ENCODE measurements around the gene TRAPPC14. TPM values are rescaled to one million over a fixed set of nuclear protein-coding genes. Genes with fewer than 3 reads are reported as not detected.

The TRAPPC14 gene
- total and polyA plus RNA-seq, 2 of the 13 experiments (the other 11 are each of a cell fraction or from before 2014, with no cell fraction given) = 4.7 to 9.6 TPM

DNA sequence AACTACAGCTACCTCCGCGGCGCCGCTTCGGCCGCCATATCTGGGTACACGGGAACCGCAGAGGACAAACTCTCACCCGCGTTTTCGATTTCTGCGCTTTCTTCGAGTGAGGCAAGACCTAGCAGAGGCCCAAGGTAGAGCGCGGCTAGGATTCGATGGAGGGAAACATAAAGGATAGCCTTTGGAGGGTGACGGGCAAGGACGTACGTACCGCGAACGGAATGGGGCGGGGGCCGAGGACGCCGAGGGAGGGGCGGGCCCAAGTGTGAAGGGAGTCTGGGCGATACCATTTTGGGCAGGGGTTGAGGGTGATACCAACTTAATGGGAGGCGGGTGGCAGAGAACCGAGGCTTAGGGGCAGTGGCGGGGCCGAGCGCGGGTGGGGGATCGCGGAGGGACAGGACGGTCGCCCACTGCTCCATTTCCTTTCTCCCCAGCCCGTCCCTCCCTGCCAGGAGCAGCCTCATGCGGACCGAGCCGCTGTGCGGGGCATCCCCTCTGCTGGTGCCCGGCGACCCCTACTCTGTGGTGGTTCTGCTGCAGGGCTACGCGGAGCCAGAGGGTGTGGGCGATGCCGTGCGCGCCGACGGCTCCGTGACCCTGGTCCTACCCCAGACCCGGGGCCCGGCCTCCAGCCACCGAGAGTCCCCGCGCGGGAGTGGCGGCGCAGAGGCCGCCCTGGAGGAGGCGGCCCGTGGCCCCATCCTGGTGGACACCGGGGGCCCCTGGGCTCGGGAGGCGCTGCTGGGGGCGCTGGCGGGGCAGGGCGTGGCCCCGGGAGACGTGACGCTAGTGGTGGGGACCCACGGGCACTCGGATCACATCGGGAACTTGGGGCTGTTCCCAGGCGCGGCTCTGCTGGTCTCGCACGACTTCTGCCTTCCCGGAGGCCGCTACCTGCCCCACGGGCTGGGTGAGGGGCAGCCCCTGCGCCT, 31.3 kb downstream of the TRAPPC14 start, which contains the start of gene MBLAC1 (continued):
- TF ChIP-seq, protein P1, sequence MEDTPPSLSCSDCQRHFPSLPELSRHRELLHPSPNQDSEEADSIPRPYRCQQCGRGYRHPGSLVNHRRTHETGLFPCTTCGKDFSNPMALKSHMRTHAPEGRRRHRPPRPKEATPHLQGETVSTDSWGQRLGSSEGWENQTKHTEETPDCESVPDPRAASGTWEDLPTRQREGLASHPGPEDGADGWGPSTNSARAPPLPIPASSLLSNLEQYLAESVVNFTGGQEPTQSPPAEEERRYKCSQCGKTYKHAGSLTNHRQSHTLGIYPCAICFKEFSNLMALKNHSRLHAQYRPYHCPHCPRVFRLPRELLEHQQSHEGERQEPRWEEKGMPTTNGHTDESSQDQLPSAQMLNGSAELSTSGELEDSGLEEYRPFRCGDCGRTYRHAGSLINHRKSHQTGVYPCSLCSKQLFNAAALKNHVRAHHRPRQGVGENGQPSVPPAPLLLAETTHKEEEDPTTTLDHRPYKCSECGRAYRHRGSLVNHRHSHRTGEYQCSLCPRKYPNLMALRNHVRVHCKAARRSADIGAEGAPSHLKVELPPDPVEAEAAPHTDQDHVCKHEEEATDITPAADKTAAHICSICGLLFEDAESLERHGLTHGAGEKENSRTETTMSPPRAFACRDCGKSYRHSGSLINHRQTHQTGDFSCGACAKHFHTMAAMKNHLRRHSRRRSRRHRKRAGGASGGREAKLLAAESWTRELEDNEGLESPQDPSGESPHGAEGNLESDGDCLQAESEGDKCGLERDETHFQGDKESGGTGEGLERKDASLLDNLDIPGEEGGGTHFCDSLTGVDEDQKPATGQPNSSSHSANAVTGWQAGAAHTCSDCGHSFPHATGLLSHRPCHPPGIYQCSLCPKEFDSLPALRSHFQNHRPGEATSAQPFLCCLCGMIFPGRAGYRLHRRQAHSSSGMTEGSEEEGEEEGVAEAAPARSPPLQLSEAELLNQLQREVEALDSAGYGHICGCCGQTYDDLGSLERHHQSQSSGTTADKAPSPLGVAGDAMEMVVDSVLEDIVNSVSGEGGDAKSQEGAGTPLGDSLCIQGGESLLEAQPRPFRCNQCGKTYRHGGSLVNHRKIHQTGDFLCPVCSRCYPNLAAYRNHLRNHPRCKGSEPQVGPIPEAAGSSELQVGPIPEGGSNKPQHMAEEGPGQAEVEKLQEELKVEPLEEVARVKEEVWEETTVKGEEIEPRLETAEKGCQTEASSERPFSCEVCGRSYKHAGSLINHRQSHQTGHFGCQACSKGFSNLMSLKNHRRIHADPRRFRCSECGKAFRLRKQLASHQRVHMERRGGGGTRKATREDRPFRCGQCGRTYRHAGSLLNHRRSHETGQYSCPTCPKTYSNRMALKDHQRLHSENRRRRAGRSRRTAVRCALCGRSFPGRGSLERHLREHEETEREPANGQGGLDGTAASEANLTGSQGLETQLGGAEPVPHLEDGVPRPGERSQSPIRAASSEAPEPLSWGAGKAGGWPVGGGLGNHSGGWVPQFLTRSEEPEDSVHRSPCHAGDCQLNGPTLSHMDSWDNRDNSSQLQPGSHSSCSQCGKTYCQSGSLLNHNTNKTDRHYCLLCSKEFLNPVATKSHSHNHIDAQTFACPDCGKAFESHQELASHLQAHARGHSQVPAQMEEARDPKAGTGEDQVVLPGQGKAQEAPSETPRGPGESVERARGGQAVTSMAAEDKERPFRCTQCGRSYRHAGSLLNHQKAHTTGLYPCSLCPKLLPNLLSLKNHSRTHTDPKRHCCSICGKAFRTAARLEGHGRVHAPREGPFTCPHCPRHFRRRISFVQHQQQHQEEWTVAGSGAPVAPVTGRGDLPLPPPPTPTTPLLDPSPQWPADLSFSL (CRISPR knock-in tag; IDR thresholded peaks at IDR 0.05) = no peak
- TF ChIP-seq TSC22D2 (CRISPR knock-in tag; IDR thresholded peaks at IDR 0.05; ENCODE audit: borderline replicate concordance) (0 out of 2 replicates have a peak, but pooled peaks have one; percentile 8), HOXA7 (CRISPR knock-in tag; IDR thresholded peaks at IDR 0.05) (no peak), RBM22 (optimal IDR thresholded peaks at IDR 0.05; ENCODE audit: low read length) (no peak), ZFX (CRISPR knock-in tag; IDR thresholded peaks at IDR 0.05; ENCODE audit: low read depth) (peak; percentile 73), XBP1 (CRISPR knock-in tag; IDR thresholded peaks at IDR 0.05) (no peak), NCOA2 (CRISPR knock-in tag; IDR thresholded peaks at IDR 0.05) (peak; percentile 20; the same call in 1 of the 2 replicates), HDAC6 (IDR thresholded peaks at IDR 0.05; ENCODE audit: low read depth, low read length) (no peak), PHF20 (CRISPR knock-in tag; IDR thresholded peaks at IDR 0.05) (peak; percentile 69; the same call in 1 of the 2 replicates), ZNF547 (CRISPR knock-in tag; IDR thresholded peaks at IDR 0.05) (0 out of 2 replicates have a peak, but pooled peaks have one; percentile 20), JUND (CRISPR knock-in tag; IDR thresholded peaks at IDR 0.05) (no peak), MIXL1 (CRISPR knock-in tag; IDR thresholded peaks at IDR 0.05) (0 out of 2 replicates have a peak, but pooled peaks have one; percentile 30)
- TF ChIP-seq, protein P2, sequence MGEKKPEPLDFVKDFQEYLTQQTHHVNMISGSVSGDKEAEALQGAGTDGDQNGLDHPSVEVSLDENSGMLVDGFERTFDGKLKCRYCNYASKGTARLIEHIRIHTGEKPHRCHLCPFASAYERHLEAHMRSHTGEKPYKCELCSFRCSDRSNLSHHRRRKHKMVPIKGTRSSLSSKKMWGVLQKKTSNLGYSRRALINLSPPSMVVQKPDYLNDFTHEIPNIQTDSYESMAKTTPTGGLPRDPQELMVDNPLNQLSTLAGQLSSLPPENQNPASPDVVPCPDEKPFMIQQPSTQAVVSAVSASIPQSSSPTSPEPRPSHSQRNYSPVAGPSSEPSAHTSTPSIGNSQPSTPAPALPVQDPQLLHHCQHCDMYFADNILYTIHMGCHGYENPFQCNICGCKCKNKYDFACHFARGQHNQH (CRISPR knock-in tag; IDR thresholded peaks at IDR 0.05) = no peak; the same call in 1 of the 2 replicates
- TF ChIP-seq, protein P3, sequence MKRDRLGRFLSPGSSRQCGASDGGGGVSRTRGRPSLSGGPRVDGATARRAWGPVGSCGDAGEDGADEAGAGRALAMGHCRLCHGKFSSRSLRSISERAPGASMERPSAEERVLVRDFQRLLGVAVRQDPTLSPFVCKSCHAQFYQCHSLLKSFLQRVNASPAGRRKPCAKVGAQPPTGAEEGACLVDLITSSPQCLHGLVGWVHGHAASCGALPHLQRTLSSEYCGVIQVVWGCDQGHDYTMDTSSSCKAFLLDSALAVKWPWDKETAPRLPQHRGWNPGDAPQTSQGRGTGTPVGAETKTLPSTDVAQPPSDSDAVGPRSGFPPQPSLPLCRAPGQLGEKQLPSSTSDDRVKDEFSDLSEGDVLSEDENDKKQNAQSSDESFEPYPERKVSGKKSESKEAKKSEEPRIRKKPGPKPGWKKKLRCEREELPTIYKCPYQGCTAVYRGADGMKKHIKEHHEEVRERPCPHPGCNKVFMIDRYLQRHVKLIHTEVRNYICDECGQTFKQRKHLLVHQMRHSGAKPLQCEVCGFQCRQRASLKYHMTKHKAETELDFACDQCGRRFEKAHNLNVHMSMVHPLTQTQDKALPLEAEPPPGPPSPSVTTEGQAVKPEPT (CRISPR knock-in tag; IDR thresholded peaks at IDR 0.05; ENCODE audit: low read depth) = 0 out of 2 replicates have a peak, but pooled peaks have one; percentile 52
- TF ChIP-seq, protein P4, sequence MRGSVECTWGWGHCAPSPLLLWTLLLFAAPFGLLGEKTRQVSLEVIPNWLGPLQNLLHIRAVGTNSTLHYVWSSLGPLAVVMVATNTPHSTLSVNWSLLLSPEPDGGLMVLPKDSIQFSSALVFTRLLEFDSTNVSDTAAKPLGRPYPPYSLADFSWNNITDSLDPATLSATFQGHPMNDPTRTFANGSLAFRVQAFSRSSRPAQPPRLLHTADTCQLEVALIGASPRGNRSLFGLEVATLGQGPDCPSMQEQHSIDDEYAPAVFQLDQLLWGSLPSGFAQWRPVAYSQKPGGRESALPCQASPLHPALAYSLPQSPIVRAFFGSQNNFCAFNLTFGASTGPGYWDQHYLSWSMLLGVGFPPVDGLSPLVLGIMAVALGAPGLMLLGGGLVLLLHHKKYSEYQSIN (CRISPR knock-in tag; IDR thresholded peaks at IDR 0.05; ENCODE audit: borderline replicate concordance) = no peak

Measured in HepG2 (cell line).